C4-2B (cell line): ENCODE measurements around the gene AIPL1.

Experiments used
- H3K27ac ChIP-seq: fragments of 450-650 bp; 2 replicates; pipeline ENCODE4 v1.5.1; 2017
- ZFX ChIP-seq: fragments of 450-650 bp; IDR thresholded peaks from 2 replicates; pipeline ENCODE4 v1.6.1; 2017
- TF ChIP-seq, protein P1 (sequence below): fragments of 450-650 bp; conservative IDR thresholded peaks from 2 replicates; pipeline ENCODE4 v1.5.1; 2017; ENCODE audit warnings: mild to moderate bottlenecking

AIPL1 gene

DNA sequence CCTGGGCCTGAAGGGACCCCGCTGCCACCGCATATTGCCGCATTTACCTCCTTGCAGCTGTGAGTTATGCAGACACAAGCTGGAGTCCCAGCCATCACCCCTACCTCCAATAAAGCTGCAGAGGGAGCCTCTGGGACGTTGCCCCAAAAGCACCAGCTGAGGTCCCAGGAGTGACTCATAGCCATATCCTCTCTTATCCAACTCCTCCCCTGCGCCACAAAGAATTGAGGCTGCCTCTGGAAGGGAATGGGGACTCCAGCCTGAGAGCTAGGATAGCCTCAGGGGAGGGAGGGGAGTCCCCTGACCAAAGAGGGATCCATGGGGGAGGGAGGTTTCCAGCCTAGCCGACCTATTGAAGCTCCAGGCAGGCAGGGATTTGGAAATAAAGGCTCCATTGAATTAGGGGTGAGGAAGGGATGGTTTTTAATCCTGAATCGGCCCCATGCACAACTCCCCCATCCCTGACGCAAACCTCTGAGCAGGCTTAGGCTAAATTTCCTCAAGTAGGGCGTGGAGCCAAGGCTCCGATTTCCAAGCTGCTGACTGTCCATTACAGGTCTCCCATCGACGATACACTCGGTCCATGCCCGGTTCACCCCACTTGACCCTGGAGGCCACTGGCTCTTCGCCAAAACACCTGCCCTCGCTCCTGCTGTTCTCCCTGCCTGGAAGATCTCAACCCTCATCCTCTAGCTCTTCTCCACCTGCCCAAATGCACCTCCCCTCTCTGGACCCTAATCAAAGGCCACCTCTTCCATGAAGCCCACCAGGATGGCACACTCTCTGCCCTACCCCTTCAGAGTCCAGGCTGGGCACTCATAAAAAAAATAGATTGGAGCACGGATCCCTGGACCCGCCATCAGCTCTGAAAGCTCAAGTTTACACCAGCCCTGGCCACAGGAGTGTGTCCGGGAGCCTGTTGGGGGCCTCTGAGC, 36.9 kb upstream of the AIPL1 start:
- TF ChIP-seq, protein P1, sequence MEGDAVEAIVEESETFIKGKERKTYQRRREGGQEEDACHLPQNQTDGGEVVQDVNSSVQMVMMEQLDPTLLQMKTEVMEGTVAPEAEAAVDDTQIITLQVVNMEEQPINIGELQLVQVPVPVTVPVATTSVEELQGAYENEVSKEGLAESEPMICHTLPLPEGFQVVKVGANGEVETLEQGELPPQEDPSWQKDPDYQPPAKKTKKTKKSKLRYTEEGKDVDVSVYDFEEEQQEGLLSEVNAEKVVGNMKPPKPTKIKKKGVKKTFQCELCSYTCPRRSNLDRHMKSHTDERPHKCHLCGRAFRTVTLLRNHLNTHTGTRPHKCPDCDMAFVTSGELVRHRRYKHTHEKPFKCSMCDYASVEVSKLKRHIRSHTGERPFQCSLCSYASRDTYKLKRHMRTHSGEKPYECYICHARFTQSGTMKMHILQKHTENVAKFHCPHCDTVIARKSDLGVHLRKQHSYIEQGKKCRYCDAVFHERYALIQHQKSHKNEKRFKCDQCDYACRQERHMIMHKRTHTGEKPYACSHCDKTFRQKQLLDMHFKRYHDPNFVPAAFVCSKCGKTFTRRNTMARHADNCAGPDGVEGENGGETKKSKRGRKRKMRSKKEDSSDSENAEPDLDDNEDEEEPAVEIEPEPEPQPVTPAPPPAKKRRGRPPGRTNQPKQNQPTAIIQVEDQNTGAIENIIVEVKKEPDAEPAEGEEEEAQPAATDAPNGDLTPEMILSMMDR, result no peak
- TF ChIP-seq ZFX, result no peak
- H3K27ac ChIP-seq, result no peak overlapping the region

DNA sequence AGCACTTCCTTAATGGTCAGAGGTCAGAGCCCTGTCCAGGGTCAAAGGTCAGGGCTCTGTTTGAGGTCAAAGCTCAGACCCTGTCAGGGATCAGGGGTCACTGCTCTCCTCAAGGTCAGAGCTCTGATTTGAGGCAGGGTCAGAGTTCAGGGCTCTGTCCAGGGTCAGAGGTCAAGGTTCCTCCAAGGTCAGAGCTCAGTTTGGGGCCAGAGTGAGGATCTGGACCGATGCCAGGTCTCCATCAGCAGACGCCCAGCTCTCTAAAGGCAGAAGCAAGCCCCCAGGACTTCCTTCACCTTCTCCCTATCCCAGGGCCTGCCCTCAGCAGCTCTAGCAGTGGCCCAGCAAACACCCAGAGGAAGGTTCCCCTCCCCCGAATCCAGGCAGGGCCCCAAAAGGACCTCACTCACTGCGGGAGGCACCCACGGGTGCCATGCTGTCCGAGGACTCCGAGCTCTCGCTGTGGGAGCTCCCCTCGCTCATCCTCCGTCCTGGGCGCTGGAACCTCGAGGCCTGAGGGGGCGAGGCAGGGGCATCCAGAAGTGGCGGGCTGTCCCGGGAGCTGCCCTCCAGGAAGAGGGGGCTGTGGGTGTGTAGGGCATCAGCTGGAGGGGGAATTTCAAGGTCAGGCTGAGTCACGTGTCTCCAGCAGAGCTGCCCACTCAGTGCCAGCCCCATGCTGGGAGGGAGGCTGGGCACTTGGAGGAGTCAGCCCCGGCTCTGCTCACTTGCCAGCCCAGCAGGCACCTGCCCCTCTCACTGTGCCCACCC, 36.0 kb upstream of the AIPL1 start:
- no peak for TF ChIP-seq ZFX
- TF ChIP-seq, protein P1, result no peak
- H3K27ac ChIP-seq, result no peak overlapping the region

DNA sequence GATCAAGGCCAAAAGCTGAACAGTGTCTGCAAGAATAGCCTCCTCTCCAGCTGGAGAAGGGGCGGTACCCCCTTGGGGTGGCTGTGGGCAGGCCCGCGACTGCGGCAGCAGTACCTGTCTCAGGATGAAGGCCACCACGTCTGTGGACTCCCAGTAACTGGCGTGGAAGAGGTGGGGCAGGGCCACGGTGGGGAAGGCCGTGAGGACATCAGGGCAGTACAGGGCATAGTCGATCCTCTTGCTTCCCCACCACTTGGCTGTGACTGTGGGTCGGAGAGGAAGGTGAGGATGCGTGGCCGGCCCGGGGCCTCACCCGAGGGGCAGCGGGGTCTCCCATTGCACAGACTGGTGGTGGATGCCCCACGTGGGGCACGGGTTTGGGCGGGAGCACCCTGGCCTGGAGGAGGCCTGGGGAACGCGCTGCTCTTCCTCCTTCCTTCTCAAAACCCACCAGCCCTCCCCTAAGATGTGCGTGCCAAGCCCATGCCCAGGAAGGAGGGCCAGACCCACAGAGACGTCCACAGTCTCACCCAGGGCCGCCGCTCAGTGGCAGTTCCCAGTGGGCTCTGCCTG, 35.3 kb upstream of the AIPL1 start:
- no peak overlapping the region for H3K27ac ChIP-seq
- TF ChIP-seq, protein P1, result no peak
- no peak for TF ChIP-seq ZFX

DNA sequence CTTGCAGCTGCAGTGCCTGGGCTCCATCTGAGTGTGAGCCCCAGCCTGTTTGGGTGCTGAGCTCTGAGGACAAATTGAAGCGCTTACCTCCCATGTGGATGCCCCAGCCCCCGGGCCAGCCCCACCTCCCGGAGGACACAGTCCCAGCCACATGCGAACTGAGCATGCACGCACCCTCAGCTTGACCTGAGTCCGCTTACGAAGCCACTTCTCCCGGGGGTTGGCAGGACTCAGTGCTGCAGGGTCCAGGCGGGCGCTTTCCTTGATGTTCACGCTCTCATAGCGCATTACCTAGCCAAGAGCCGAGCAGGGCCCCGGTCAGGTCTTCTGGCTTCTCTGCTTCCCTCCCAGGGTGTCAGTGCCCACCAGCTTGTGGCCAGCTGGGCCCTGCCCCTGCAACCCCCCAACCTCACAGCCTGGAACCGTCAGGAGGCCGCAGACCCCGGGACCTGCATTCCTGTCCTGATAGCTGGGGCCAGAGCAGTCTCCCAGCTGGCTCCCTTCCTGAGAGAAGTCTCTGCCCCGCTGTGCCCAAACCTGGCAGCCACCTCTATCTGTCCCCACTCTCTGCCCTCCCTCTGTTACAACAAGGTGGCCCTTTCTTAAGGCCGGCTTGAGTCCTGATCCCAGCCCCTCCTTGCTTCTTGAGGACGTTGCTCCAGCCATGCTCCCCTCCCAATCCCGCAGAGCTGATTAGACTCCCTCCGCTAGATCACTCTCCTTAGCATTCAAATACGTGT, 33.3 kb upstream of the AIPL1 start:
- no peak for TF ChIP-seq ZFX
- TF ChIP-seq, protein P1, result no peak
- no peak overlapping the region for H3K27ac ChIP-seq

DNA sequence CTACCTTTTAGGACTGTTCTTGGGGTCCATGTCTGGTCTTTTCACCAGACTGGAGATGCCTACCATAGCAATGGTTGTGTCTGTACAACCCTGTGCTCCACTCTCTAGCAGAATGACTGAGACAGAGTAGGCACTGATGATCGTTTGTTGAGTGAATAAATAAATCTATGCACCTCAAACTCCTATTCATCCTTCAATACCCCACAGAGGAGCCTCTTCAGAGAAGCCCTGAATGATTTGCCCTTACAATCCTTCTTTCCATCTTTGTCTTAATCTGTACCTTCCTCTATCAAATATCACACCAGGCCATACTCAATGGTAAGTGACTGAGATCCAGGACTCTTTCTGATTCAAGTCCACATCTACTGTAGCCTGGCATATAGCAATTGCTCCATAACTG, 32.6 kb upstream of the AIPL1 start:
- no peak for TF ChIP-seq ZFX
- TF ChIP-seq, protein P1, result no peak
- H3K27ac ChIP-seq, result no peak overlapping the region

DNA sequence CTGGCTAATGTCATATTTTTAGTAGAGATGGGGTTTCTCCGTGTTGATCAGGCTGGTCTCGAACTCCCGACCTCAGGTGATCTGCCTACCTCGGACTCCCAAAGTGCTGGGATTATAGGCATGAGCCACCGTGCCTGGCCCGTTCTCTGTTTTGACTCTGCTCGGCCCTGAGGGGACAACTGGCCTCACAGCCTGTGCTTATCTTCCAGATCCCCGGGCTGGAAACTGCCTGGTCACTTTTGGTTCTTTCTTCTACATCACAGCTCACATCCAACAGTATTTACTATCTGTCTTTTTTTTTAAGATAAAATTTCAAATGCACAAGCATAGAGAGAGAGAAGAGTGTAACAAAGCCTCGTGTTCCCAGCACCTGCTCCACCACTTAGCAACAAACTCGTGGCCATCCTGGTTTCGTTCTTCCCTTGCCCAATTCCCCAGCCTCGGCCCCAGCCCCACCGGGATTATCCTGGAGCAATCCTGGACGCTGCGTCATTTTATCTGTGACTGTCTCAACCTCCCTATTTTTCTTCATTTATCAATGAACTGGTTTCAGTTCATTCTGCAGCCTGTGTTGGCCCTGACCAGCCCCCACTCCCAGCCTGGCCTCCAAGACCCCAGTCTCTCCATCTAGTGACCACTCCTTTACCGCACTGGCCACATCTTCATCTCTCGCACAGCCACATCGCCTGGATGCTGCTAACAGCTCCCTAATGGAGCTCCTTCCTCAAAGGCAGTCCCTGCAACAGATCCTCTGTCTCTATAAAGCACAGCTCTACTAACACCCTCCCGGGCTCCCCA, 30.5 kb upstream of the AIPL1 start:
- TF ChIP-seq ZFX, result no peak
- no peak overlapping the region for H3K27ac ChIP-seq
